ENCODE data around the gene SRSF1. TPM values are rescaled to one million over a fixed set of nuclear protein-coding genes. Genes with fewer than 3 reads are reported as not detected.

Gene SRSF1
- total RNA-seq, 1 experiment from 2014 or later, result 512 TPM

DNA sequence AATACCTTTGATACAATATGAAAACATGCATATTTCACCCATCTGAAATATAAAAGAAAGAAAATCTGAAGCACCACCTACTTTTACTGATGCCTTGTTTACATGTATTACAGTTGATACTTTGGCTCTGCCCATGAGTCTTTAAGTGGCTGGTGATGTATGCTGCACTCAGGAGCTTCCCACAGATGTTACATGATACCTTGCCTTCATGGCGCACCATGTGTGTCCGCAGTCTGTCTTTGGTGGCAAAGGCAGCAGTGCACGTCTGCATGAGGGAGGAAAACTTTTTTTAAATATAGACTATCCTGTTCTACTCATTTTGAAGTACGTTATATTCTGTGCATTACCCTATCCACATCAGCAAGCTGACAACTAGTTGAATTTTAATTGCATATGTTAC lies 26.5 kb downstream of the SRSF1 start:
- no TSS peak for BruUV-seq (replicated peaks)
- intact Hi-C loops (cut with micrococcal nuclease; ENCODE audit: unreplicated experiment), result no loop called here

DNA sequence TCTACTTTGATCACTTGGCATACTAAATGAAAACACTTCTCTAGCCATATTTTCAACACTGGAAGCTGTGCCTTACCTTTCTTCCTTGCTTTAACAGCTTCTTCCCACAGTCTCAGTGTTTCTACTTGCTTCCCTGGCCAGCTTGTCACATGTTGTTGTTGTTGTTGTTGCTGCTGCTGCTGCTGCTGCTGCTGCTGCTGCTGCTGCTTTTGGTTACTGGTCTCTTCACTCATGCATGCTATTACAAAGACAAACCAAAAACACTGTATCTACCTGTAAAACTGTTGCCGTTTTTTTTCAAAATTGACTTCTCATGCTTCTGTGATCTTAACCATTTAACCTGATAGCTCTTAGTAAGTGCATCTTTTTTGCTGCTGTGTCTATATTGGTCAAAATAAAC lies 28.0 kb downstream of the SRSF1 start:
- Histone ChIP-seq H3K4me1 (ENCODE audit: insufficient read depth, low read length, poor library complexity, severe bottlenecking) (peaks cover 6% of the 10 kb centered on the region), H3K27me3 (replicated peaks; ENCODE audit: insufficient read depth, low read depth, low read length, poor library complexity) (no peaks in the 10 kb centered on the region), H3K4me3 (ENCODE audit: low read depth, low read length, poor library complexity, severe bottlenecking) (no peak overlapping the region), H3K27ac (ENCODE audit: low read depth, low read length, poor library complexity, severe bottlenecking) (no peak overlapping the region), H3K36me3 (ENCODE audit: insufficient read depth, low read length, poor library complexity, severe bottlenecking) (peaks cover 86% of the 10 kb centered on the region), H3K9me3 (ENCODE audit: low read depth, low read length, poor library complexity, severe bottlenecking) (no peaks in the 10 kb centered on the region)
- intact Hi-C loops (cut with micrococcal nuclease; ENCODE audit: unreplicated experiment), result no loop called here
- TF ChIP-seq, protein P1, sequence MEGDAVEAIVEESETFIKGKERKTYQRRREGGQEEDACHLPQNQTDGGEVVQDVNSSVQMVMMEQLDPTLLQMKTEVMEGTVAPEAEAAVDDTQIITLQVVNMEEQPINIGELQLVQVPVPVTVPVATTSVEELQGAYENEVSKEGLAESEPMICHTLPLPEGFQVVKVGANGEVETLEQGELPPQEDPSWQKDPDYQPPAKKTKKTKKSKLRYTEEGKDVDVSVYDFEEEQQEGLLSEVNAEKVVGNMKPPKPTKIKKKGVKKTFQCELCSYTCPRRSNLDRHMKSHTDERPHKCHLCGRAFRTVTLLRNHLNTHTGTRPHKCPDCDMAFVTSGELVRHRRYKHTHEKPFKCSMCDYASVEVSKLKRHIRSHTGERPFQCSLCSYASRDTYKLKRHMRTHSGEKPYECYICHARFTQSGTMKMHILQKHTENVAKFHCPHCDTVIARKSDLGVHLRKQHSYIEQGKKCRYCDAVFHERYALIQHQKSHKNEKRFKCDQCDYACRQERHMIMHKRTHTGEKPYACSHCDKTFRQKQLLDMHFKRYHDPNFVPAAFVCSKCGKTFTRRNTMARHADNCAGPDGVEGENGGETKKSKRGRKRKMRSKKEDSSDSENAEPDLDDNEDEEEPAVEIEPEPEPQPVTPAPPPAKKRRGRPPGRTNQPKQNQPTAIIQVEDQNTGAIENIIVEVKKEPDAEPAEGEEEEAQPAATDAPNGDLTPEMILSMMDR (conservative IDR thresholded peaks at IDR 0.05; ENCODE audit: low read depth, low read length), result no peak
- no peak for TF ChIP-seq EZH2 (IDR thresholded peaks at IDR 0.05; ENCODE audit: borderline replicate concordance, low read depth, low read length, poor library complexity, severe bottlenecking)
- no peak for DNase-seq (ENCODE audit: low spot score)
- ChIA-PET POLR2A (ENCODE audit: low non-redundant PET) (interaction anchor here (0.7 kb wide), 1 partner anchor 131 kb away, joined by 7 read pairs; no protein-coding TSS in a partner anchor), CTCF (interaction anchor here (0.5 kb wide), 1 partner anchor 143 kb away, joined by 3 read pairs; no protein-coding TSS in a partner anchor)
- BruUV-seq (replicated peaks), result no TSS peak

More for the DNA sequence above, 26.5 kb downstream of the SRSF1 start:
- no peaks in the 10 kb centered on the region for H3K9me3 ChIP-seq (ENCODE audit: low read depth, low read length, poor library complexity, severe bottlenecking)
- TF ChIP-seq, protein P1 (conservative IDR thresholded peaks at IDR 0.05; ENCODE audit: low read depth, low read length), result no peak
- no peak for TF ChIP-seq EZH2 (IDR thresholded peaks at IDR 0.05; ENCODE audit: borderline replicate concordance, low read depth, low read length, poor library complexity, severe bottlenecking)
- H3K36me3 ChIP-seq (ENCODE audit: insufficient read depth, low read length, poor library complexity, severe bottlenecking), result peaks cover 72% of the 10 kb centered on the region
- ChIA-PET CTCF (no interaction called here), POLR2A (ENCODE audit: low non-redundant PET) (no interaction called here)
- no peak overlapping the region for H3K4me3 ChIP-seq (ENCODE audit: low read depth, low read length, poor library complexity, severe bottlenecking)
- no peaks in the 10 kb centered on the region for H3K27me3 ChIP-seq (replicated peaks; ENCODE audit: insufficient read depth, low read depth, low read length, poor library complexity)
- DNase-seq (ENCODE audit: low spot score), result no peak
- H3K4me1 ChIP-seq (ENCODE audit: insufficient read depth, low read length, poor library complexity, severe bottlenecking), result peaks cover 20% of the 10 kb centered on the region
- no peak overlapping the region for H3K27ac ChIP-seq (ENCODE audit: low read depth, low read length, poor library complexity, severe bottlenecking)

DNA sequence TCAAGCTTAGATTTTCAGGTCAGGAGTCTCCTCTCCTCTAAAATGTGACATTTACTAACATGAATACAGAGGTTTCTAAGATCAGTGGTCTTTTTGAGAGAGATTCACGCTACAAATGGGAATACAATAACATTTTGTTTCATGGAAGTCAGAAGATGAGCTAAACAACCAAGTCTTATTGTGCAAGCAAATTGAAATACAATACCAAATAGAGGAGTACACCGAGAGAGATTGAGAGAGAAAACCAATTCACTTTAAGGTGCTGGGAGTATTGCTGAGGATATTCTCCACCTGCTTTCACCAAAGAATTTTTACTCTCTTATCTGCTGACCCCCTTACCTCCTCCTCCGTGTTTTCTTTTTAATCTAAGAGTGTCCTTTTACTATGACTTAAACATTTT lies 30.5 kb downstream of the SRSF1 start:
- ChIA-PET POLR2A (ENCODE audit: low non-redundant PET) (interaction anchor here (0.5 kb wide), 1 partner anchor 8 kb away, joined by 3 read pairs; no protein-coding TSS in a partner anchor), CTCF (no interaction called here)
- DNase-seq (ENCODE audit: low spot score), result no peak

More for the DNA sequence above, 30.5 kb downstream of the SRSF1 start:
- no peak overlapping the region for H3K4me3 ChIP-seq (ENCODE audit: low read depth, low read length, poor library complexity, severe bottlenecking)
- intact Hi-C loops (cut with micrococcal nuclease; ENCODE audit: unreplicated experiment), result no loop called here
- peaks cover 7% of the 10 kb centered on the region for H3K4me1 ChIP-seq (ENCODE audit: insufficient read depth, low read length, poor library complexity, severe bottlenecking)
- H3K27me3 ChIP-seq (replicated peaks; ENCODE audit: insufficient read depth, low read depth, low read length, poor library complexity), result no peaks in the 10 kb centered on the region
- TF ChIP-seq, protein P1 (conservative IDR thresholded peaks at IDR 0.05; ENCODE audit: low read depth, low read length), result no peak
- no peak overlapping the region for H3K27ac ChIP-seq (ENCODE audit: low read depth, low read length, poor library complexity, severe bottlenecking)
- H3K36me3 ChIP-seq (ENCODE audit: insufficient read depth, low read length, poor library complexity, severe bottlenecking), result peaks cover 87% of the 10 kb centered on the region
- H3K9me3 ChIP-seq (ENCODE audit: low read depth, low read length, poor library complexity, severe bottlenecking), result no peaks in the 10 kb centered on the region
- BruUV-seq (replicated peaks), result no TSS peak
